Measurements from ENCODE around the gene WASHC4.
"Not testable (repeated sequence)": the region's sequence is repeated elsewhere in the genome, so short reads cannot be mapped to it uniquely, and the experiment has no call there.

WASHC4 gene

GRCh38 chr12:105091476-105092206 lies 15.9 kb upstream of the WASHC4 start:
- no peak for DNase-seq

GRCh38 chr12:105092336-105092735 lies 15.2 kb upstream of the WASHC4 start:
- no peak for DNase-seq

DNA sequence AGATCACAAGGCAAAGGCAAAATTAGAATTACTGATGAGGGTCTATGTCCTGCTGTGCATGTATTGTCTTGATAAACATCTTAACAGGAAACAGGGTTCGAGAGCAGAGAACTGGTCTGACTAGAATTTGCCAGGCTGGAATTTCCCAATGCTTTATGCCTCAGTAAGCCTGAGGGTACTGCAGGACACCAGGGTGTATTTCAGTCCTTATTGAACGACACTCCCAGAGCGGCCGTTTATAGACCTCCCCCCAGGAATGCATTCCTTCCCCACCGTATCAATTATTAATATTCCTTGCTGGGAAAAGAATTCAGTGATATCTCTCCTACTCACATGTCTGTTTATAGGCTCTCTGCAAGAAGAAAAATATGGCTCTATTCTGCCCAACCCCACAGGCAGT lies 12.2 kb upstream of the WASHC4 start:
- DNase-seq = not testable (repeated sequence)

DNA sequence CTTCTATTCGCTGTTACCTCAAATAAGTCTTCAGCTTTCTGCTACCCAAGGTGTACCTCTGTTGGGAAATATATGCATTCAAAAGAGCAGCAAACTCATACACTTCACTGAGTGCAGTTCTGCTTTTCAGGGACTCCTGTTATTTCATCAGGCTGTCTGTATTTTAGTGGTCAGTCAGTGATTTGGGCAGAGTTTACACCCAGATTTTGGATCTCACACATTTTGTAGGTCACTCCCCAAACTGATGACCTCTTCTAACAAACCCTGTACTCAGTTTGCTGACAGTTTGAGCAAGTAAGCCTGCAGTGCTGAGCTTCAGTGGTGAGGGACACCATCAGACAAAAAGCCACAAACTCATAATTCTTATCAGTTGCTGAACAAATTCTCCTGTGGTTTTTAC lies 8.2 kb upstream of the WASHC4 start:
- DNase-seq = no peak

DNA sequence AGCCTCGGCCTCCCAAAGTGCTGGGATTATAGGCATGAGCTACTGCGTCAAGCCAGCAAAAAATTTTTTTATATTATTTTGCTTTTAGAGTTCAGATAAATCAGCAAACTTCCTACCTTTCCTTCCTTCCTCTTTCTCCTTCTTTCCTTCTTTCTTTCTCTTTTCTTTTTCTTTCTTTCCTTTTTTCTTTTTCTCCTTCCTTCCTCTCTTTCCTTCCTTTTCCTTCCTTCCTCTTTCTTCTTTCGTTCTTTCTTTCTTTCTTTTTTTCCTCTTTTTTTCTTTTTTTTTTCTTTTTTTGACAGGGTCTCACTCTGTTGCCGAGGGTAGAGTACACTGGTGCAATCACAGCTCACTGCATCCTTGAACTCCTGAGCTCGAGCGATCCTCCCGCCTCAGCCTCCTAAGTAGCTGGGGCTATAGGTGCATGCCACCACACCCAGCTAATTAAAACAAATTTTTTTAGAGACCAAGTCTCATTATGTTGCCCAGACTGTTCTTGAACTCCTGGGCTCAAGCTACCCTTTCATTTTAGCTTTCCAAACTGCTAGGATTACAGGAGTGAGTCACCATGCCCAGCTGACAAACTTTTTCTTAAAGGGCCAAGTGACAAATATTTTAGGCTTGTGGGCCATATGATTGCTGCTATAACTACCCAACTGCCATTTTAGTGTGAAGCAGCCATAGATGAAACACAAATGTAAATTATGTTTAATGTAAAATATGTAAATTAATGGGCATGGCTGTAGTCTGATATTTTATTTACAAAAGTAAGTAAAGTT lies 7.1 kb upstream of the WASHC4 start:
- DNase-seq = no peak

GRCh38 chr12:105100998-105101397 lies 6.5 kb upstream of the WASHC4 start:
- no peak for DNase-seq

DNA sequence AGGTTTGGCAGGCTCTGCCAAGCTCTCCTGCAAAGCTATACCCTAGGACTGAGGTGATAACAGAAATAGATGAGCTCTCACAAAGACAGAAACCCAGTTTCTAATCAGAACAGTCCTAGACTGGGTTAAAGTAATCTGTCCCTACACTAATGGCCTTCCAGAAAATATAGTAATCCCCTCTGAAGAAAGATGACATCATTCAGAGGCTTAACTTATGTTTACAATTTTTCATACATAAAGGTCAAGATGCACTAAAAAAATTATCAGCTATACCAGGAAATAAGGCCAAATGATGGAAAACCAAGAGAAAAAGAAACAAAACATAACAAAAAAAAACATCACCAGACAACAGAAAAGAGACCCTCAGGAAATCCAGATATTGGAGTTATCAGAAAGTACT lies 4.9 kb upstream of the WASHC4 start:
- DNase-seq = no peak

DNA sequence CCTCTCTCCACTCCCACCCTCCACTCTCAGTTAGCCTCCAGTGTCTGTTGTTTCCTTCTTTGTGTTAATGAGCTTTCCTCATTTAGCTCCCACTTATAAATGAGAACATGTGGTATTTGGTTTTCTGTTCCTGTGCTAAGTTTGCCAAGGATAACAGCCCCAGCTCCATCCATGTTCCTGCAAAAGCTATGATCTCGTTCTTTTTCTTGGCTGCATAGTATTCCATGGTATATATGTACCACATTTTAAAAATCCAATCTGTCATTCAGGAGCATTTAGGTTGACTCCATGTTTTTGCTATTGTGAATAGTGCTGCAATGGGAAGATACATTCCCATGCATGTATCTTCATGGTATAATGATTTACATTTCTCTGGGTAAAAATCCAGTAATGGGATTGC lies 2.8 kb upstream of the WASHC4 start:
- DNase-seq = no peak

GRCh38 chr12:105106621-105107020 lies 910 bp upstream of the WASHC4 start:
- DNase-seq = no peak

- peak; percentile 16 for DNase-seq
Measured at GRCh38 chr12:105107171-105107493, 399 bp upstream of the WASHC4 start.

GRCh38 chr12:105109465-105110212 lies 2.1 kb downstream of the WASHC4 start:
- DNase-seq = no peak

- no peak for DNase-seq
Measured at GRCh38 chr12:105110851-105111250, 3.3 kb downstream of the WASHC4 start.

DNA sequence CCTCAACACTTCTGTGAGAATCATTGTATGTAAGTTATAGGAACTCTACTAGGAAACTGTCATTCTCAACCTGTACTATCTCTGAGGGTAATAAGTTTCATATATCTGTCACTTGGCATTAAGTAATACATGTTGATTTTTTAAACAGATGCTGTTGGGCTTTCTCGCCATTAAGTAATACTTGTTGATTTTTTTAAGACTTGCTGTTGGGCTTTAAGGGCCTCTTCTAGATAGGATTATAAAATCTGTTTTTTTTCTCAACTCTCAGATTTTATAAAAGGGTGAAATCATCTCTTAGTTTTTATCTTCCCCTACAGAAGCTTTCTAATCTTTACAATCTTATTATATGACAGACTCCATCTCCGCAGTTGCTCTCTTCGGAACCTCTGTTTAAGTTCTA lies 5.6 kb downstream of the WASHC4 start:
- DNase-seq = no peak

GRCh38 chr12:105116969-105117368 lies 9.4 kb downstream of the WASHC4 start:
- DNase-seq = no peak

- DNase-seq = no peak
Measured at GRCh38 chr12:105120551-105120950, 13.0 kb downstream of the WASHC4 start.

DNA sequence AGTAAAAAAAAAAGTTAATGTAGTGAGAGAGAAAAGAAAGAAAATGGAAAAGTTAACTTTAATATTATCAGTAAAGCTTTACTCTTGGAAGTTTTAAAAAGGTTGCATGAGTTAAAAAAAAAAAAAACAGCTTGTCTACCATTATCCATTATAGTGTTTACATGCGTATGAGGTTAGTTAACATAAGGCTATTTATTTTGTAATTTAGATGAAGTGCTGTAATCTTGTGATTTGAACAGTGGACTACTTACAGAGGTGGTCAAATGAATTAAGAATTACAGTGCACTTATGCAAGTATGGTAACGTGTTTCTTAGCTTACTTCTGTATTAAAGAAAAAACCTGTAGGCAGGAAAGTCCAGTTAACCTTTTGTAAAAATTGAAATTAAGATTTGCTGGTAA lies 30.7 kb downstream of the WASHC4 start:
- DNase-seq = no peak

DNA sequence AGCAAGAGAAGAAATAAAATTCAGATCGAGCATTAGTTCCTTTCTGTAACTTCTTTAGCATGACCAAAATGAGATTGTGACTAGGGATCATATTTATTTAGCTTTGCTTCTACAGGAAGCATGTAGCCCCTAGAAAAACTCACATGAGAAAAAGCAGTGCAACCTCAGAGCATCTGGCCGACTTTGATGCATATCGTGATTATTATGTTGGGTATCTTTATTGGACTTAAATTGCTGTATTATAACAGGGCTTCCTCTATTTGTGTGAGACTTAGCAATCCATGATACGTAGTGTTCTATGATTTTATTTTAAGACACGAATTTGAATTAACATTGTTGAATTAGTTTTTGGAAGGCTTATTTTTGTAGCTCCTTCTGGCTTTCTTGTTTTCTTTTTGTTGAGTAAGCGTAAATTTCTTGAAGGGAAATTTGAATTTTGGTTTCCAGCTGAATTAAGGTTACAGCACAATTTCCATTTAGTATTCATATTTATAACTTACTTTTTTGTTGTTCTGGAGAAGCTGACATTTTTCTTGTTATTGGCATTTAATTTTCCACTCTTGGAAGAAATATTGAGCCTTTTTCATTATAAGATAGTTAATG lies 33.9 kb downstream of the WASHC4 start:
- no peak for DNase-seq

DNA sequence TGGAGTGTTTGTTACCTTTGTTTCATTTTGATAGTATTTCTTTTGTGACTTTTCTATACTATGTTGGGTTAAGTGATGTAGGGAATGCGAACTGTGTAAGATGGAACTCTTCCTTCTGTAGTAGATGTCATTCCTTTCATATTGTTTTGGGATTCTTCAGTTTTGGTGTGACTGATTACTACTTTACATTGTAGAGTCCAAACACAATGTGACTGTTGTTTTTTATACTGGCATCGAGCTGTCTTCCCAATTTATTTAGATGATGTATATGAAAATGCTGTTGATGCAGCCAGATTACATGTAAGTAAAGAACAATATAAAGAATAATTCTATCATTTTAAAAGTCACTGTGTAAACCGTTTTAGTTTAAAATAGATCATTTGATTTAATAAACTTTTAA lies 34.7 kb downstream of the WASHC4 start:
- no peak for DNase-seq

- no peak for DNase-seq
Measured at GRCh38 chr12:105156260-105156659, 48.7 kb downstream of the WASHC4 start.

- no peak for DNase-seq
Measured at GRCh38 chr12:105157606-105158005, 50.1 kb downstream of the WASHC4 start.

- DNase-seq = no peak
Measured at GRCh38 chr12:105158876-105159275, 51.3 kb downstream of the WASHC4 start.

- DNase-seq = no peak
Measured at GRCh38 chr12:105162174-105162573, 54.6 kb downstream of the WASHC4 start.

DNA sequence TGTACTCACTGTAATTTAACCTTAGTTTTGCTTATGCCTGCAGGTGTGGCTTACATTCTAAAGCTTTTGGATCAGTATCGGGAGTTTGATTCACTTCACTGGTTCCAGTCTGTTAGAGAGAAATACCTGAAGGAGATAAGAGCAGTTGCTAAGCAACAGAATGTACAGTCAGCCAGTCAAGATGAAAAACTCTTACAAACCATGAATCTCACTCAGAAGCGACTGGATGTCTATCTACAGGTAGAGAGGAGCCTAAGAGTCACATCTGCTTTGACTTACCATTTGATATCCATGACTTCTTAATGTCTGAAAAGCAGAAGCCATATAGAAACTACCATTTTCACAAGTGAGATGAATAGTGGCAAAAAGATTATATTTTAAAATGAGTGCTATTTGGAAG lies 56.5 kb downstream of the WASHC4 start:
- DNase-seq = no peak

DNA sequence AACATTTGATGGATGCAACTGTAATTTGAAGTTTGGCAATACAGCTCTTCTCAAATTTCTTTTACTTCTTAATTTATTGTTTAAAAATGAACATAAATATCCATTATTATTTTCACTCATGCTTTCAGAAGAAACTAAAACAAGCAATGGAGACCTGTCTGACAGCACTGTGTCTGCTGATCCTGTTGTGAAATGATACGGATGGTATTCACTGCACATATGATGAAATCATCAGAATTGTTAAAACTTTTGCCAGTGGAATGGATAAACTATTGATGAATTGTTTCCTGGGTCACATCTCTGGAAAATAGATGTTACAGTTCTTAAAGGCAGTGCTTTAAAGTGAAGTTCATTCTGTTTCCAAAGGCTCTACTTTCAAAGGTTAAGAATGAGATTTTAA lies 59.2 kb downstream of the WASHC4 start:
- DNase-seq = no peak

Measured in stimulated activated CD4-positive, alpha-beta T cell treated with anti-CD3 and anti-CD28 coated beads, Interleukin-12 subunit alpha, Interleukin-12 subunit beta, amount 100 ng/mL, for 4 hours (primary cell).